ENCODE data around the gene KRT2.

GRCh38 chr12:52601671-52602070, 50.3 kb downstream of the KRT2 start:
- TF ChIP-seq POLR2AphosphoS5 (IDR thresholded peaks at IDR 0.05; ENCODE audit: low read depth, low read length), result no peak
- no peak for TF ChIP-seq TAF1 (IDR thresholded peaks at IDR 0.05; ENCODE audit: borderline replicate concordance, insufficient read depth, low read length)
- no peak for TF ChIP-seq REST (IDR thresholded peaks at IDR 0.05; ENCODE audit: insufficient read depth in 1 of 2, low read depth in 2 of 2, low read length in 2 of 2)
- no peak for TF ChIP-seq SIN3A (IDR thresholded peaks at IDR 0.05; ENCODE audit: borderline replicate concordance, insufficient read depth, low read length)
- TF ChIP-seq FOXP2 (optimal IDR thresholded peaks at IDR 0.05; ENCODE audit: borderline replicate concordance, extremely low read depth, extremely low read length, insufficient read depth), result no peak
